Measurements from ENCODE around the gene SERPINE3.

Gene SERPINE3

DNA sequence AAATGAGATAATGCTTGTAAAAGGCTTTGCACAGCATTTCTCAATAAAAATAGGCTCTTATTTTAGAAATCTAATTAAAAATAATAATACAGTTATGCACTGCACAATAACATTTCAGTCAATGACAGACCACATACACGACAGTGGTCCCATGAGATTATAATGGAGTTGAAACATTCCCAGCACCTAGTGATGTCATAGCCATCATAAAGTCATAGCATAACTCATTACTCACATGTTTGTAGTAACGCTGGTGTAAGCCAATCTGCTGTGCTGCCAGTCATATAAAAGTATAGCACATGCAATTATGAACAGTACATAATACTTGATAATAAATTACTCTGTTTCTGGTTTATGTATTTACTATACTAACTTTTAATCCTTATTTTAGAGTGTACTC is 12.7 kb upstream of the SERPINE3 start:
- Histone ChIP-seq H3K23ac (ENCODE audit: low read depth, low read length, poor library complexity) (no peak overlapping the region), H3K14ac (ENCODE audit: low read length) (no peak overlapping the region), H2AK5ac (ENCODE audit: low read depth, low read length) (no peak overlapping the region), H3K79me1 (ENCODE audit: low read depth, low read length) (no peaks in the 10 kb centered on the region), H4K8ac (ENCODE audit: low read depth, low read length) (no peak overlapping the region), H2BK12ac (ENCODE audit: low read length) (no peak overlapping the region), H4K91ac (ENCODE audit: low read depth, low read length, poor library complexity) (no peak overlapping the region), H3K27me3 (ENCODE audit: control insufficient read depth in 3 of 3, insufficient read depth in 3 of 3, low read depth in 1 of 3, low read length in 3 of 3) (peaks cover 0 to 6% (median 0%) of the 10 kb centered on the region in 3 experiments), H3K4me2 (ENCODE audit: insufficient read depth, low read length, poor library complexity, severe bottlenecking) (no peak overlapping the region), H3K4me1 (ENCODE audit: control insufficient read depth in 2 of 2, insufficient read depth in 1 of 2, low read depth in 1 of 2, low read length in 2 of 2) (peaks cover 0 to 14% of the 10 kb centered on the region in 2 donors), H3K9me3 (replicated peaks in 1 of 2; ENCODE audit: control insufficient read depth in 2 of 2, insufficient read depth in 1 of 2, low read depth in 1 of 2, low read length in 2 of 2) (no peaks in the 10 kb centered on the region), H2BK15ac (ENCODE audit: low read length) (no peak overlapping the region), H3K9ac (ENCODE audit: low read depth, low read length, poor library complexity) (no peak overlapping the region), H2AFZ (ENCODE audit: low read length) (no peak overlapping the region), H3K4me3 (ENCODE audit: low read length in 2 of 2) (no peak overlapping the region), H2BK120ac (ENCODE audit: low read depth, low read length) (no peak overlapping the region), H3K18ac (ENCODE audit: low read length) (no peak overlapping the region), H3K4ac (ENCODE audit: low read length) (no peak overlapping the region), H3K27ac (replicated peaks; ENCODE audit: low read length) (no peak overlapping the region), H3K36me3 (replicated peaks in 1 of 2; ENCODE audit: control insufficient read depth in 2 of 2, insufficient read depth in 2 of 2, low read length in 2 of 2) (no peaks in the 10 kb centered on the region), H2BK5ac (ENCODE audit: low read length) (no peak overlapping the region)
- WGBS, 2 donors (ENCODE audit: extremely low coverage in 2 of 2, insufficient read length in 2 of 2, insufficient replicate concordance in 1 of 2), result no CpG with 5 or more reads among the region's 2 CpGs
- DNase-seq (ENCODE audit: low spot score), result no peak

DNA sequence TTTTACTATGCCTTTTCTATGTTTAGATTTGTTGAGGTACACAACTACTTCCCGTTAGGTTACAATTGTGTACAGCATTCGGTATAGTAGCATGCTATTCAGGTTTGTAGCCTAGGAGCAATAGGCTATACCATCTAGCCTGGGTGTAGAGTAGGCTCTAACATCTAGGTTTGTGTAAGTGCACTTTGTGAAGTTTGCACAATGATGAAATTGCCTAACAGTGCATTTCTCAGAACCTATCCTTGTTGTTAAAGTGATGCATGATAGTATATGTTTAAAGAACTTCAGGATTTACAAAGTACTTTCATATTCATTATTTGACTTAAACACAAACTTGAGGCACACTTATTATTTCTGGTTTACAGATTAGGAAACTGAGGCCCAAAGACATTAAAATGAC is 11.5 kb upstream of the SERPINE3 start:
- Histone ChIP-seq H2AFZ (ENCODE audit: low read length) (no peak overlapping the region), H2BK12ac (ENCODE audit: low read length) (no peak overlapping the region), H3K27me3 (ENCODE audit: control insufficient read depth in 3 of 3, insufficient read depth in 3 of 3, low read depth in 1 of 3, low read length in 3 of 3) (peaks cover 0 to 5% (median 0%) of the 10 kb centered on the region in 3 experiments), H3K27ac (replicated peaks; ENCODE audit: low read length) (no peak overlapping the region), H3K14ac (ENCODE audit: low read length) (no peak overlapping the region), H2BK120ac (ENCODE audit: low read depth, low read length) (no peak overlapping the region), H4K91ac (ENCODE audit: low read depth, low read length, poor library complexity) (no peak overlapping the region), H3K36me3 (replicated peaks in 1 of 2; ENCODE audit: control insufficient read depth in 2 of 2, insufficient read depth in 2 of 2, low read length in 2 of 2) (no peaks in the 10 kb centered on the region), H3K23ac (ENCODE audit: low read depth, low read length, poor library complexity) (no peak overlapping the region), H3K4ac (ENCODE audit: low read length) (no peak overlapping the region), H3K9ac (ENCODE audit: low read depth, low read length, poor library complexity) (no peak overlapping the region), H3K79me1 (ENCODE audit: low read depth, low read length) (no peaks in the 10 kb centered on the region), H3K4me3 (ENCODE audit: low read length in 2 of 2) (no peak overlapping the region), H3K18ac (ENCODE audit: low read length) (no peak overlapping the region), H2BK5ac (ENCODE audit: low read length) (no peak overlapping the region), H2AK5ac (ENCODE audit: low read depth, low read length) (no peak overlapping the region), H4K8ac (ENCODE audit: low read depth, low read length) (no peak overlapping the region), H3K9me3 (replicated peaks in 1 of 2; ENCODE audit: control insufficient read depth in 2 of 2, insufficient read depth in 1 of 2, low read depth in 1 of 2, low read length in 2 of 2) (no peaks in the 10 kb centered on the region), H2BK15ac (ENCODE audit: low read length) (no peak overlapping the region), H3K4me1 (ENCODE audit: control insufficient read depth in 2 of 2, insufficient read depth in 1 of 2, low read depth in 1 of 2, low read length in 2 of 2) (peaks cover 0 to 14% of the 10 kb centered on the region in 2 donors), H3K4me2 (ENCODE audit: insufficient read depth, low read length, poor library complexity, severe bottlenecking) (no peak overlapping the region)
- no CpG with 5 or more reads among the region's 2 CpGs for WGBS, 2 donors (ENCODE audit: extremely low coverage in 2 of 2, insufficient read length in 2 of 2, insufficient replicate concordance in 1 of 2)
- no peak for DNase-seq (ENCODE audit: low spot score)

GRCh38 chr13:51328488-51328887 is 11.0 kb upstream of the SERPINE3 start:
- Histone ChIP-seq H3K9ac (ENCODE audit: low read depth, low read length, poor library complexity) (no peak overlapping the region), H3K9me3 (replicated peaks in 1 of 2; ENCODE audit: control insufficient read depth in 2 of 2, insufficient read depth in 1 of 2, low read depth in 1 of 2, low read length in 2 of 2) (no peaks in the 10 kb centered on the region), H2BK120ac (ENCODE audit: low read depth, low read length) (no peak overlapping the region), H2AFZ (ENCODE audit: low read length) (no peak overlapping the region), H4K91ac (ENCODE audit: low read depth, low read length, poor library complexity) (no peak overlapping the region), H3K18ac (ENCODE audit: low read length) (no peak overlapping the region), H3K79me1 (ENCODE audit: low read depth, low read length) (no peaks in the 10 kb centered on the region), H3K4me1 (ENCODE audit: control insufficient read depth in 2 of 2, insufficient read depth in 1 of 2, low read depth in 1 of 2, low read length in 2 of 2) (peaks cover 0 to 14% of the 10 kb centered on the region in 2 donors), H3K27me3 (ENCODE audit: control insufficient read depth in 3 of 3, insufficient read depth in 3 of 3, low read depth in 1 of 3, low read length in 3 of 3) (no peaks in the 10 kb centered on the region), H2AK5ac (ENCODE audit: low read depth, low read length) (no peak overlapping the region), H2BK5ac (ENCODE audit: low read length) (no peak overlapping the region), H3K27ac (replicated peaks; ENCODE audit: low read length) (no peak overlapping the region), H3K4ac (ENCODE audit: low read length) (no peak overlapping the region), H2BK15ac (ENCODE audit: low read length) (no peak overlapping the region), H3K14ac (ENCODE audit: low read length) (no peak overlapping the region), H4K8ac (ENCODE audit: low read depth, low read length) (no peak overlapping the region), H3K23ac (ENCODE audit: low read depth, low read length, poor library complexity) (no peak overlapping the region), H2BK12ac (ENCODE audit: low read length) (no peak overlapping the region), H3K36me3 (replicated peaks in 1 of 2; ENCODE audit: control insufficient read depth in 2 of 2, insufficient read depth in 2 of 2, low read length in 2 of 2) (no peaks in the 10 kb centered on the region), H3K4me3 (ENCODE audit: low read length in 2 of 2) (no peak overlapping the region), H3K4me2 (ENCODE audit: insufficient read depth, low read length, poor library complexity, severe bottlenecking) (no peak overlapping the region)
- DNase-seq (ENCODE audit: low spot score), result peak; percentile 69
- no CpG with 5 or more reads among the region's 6 CpGs for WGBS, 2 donors (ENCODE audit: extremely low coverage in 2 of 2, insufficient read length in 2 of 2, insufficient replicate concordance in 1 of 2)

DNA sequence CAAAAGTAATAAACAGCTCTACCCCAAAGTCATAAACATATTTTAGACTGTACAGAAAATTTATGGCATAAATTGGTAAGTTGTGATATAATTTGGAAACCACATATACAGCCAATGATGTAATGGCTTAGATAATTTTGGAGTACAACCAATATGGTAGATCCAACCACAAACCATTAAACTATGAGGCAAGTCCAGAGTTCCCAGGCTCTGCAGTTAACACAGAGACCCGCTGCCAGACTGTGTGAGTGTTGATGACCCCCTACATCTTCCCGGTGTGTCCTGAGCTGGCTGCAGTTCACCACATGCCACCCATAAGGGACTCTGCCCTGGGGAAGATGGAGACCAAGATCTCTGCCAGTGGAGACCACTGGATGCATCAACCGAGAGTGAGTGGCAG is 9.9 kb upstream of the SERPINE3 start:
- H3K9ac ChIP-seq (ENCODE audit: low read depth, low read length, poor library complexity), result no peak overlapping the region
- H2BK12ac ChIP-seq (ENCODE audit: low read length), result no peak overlapping the region
- H2BK5ac ChIP-seq (ENCODE audit: low read length), result no peak overlapping the region
- H3K18ac ChIP-seq (ENCODE audit: low read length), result no peak overlapping the region
- H3K27ac ChIP-seq (replicated peaks; ENCODE audit: low read length), result no peak overlapping the region
- no peak overlapping the region for H2AFZ ChIP-seq (ENCODE audit: low read length)
- peaks cover 0 to 14% of the 10 kb centered on the region in 2 donors for H3K4me1 ChIP-seq (ENCODE audit: control insufficient read depth in 2 of 2, insufficient read depth in 1 of 2, low read depth in 1 of 2, low read length in 2 of 2)
- no peak overlapping the region for H3K4me3 ChIP-seq (ENCODE audit: low read length in 2 of 2)
- H3K36me3 ChIP-seq (replicated peaks in 1 of 2; ENCODE audit: control insufficient read depth in 2 of 2, insufficient read depth in 2 of 2, low read length in 2 of 2), result no peaks in the 10 kb centered on the region
- H2AK5ac ChIP-seq (ENCODE audit: low read depth, low read length), result no peak overlapping the region
- H3K23ac ChIP-seq (ENCODE audit: low read depth, low read length, poor library complexity), result no peak overlapping the region
- DNase-seq (ENCODE audit: low spot score), result no peak
- no peak overlapping the region for H2BK120ac ChIP-seq (ENCODE audit: low read depth, low read length)
- no peak overlapping the region for H4K91ac ChIP-seq (ENCODE audit: low read depth, low read length, poor library complexity)
- H4K8ac ChIP-seq (ENCODE audit: low read depth, low read length), result no peak overlapping the region
- H3K4ac ChIP-seq (ENCODE audit: low read length), result no peak overlapping the region
- no CpG with 5 or more reads among the region's 3 CpGs for WGBS, 2 donors (ENCODE audit: extremely low coverage in 2 of 2, insufficient read length in 2 of 2, insufficient replicate concordance in 1 of 2)
- no peak overlapping the region for H3K14ac ChIP-seq (ENCODE audit: low read length)
- H3K27me3 ChIP-seq (ENCODE audit: control insufficient read depth in 3 of 3, insufficient read depth in 3 of 3, low read depth in 1 of 3, low read length in 3 of 3), result no peaks in the 10 kb centered on the region
- H3K9me3 ChIP-seq (replicated peaks in 1 of 2; ENCODE audit: control insufficient read depth in 2 of 2, insufficient read depth in 1 of 2, low read depth in 1 of 2, low read length in 2 of 2), result no peaks in the 10 kb centered on the region
- no peak overlapping the region for H3K4me2 ChIP-seq (ENCODE audit: insufficient read depth, low read length, poor library complexity, severe bottlenecking)
- H2BK15ac ChIP-seq (ENCODE audit: low read length), result no peak overlapping the region
- H3K79me1 ChIP-seq (ENCODE audit: low read depth, low read length), result no peaks in the 10 kb centered on the region
